ENCODE data around the gene CUX1. TPM values are rescaled to one million over a fixed set of nuclear protein-coding genes. Genes with fewer than 3 reads are reported as not detected.
A peak's percentile ranks its signal among the peaks of the same experiment; 100 is the strongest.

The CUX1 gene
- total RNA-seq, 1 experiment from 2014 or later = 53.5 TPM

DNA sequence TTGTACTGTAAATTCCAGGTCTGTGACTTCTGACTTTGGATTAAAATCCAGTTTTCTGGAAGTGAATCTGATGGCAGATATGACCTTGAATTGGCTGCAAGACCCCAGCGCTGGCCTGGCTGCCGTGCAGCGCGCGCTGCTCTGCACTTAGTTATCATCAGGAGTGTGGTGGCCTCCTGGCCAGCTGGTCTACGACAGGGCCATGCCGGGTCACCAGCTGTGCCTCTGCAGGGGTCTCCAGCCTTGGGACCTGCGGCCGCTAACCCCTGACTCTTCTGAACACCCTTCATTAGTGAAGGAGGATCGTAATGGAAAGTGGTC, 278.5 kb downstream of the CUX1 start:
- Histone ChIP-seq H3K27ac (ENCODE audit: insufficient read length, low read depth, low read length) (no peak overlapping the region), H4K8ac (replicated peaks; ENCODE audit: insufficient read length, low read depth, low read length) (no peak overlapping the region), H4K20me1 (ENCODE audit: control insufficient read depth, insufficient read depth, insufficient read length) (no peaks in the 10 kb centered on the region), H3K23me2 (ENCODE audit: insufficient read length, low read depth, low read length, poor library complexity, severe bottlenecking) (no peaks in the 10 kb centered on the region), H3K18ac (ENCODE audit: insufficient read length, low read depth, low read length) (no peak overlapping the region), H3T11ph (ENCODE audit: low read length) (no peak overlapping the region), H2BK20ac (ENCODE audit: low read depth, low read length, poor library complexity, severe bottlenecking) (no peak overlapping the region), H3K4me2 (ENCODE audit: insufficient read depth, insufficient read length, low read length) (no peak overlapping the region), H3K9me3 (ENCODE audit: control insufficient read depth, low read depth, low read length) (no peaks in the 10 kb centered on the region), H3K79me1 (ENCODE audit: insufficient read depth, low read depth, low read length, poor library complexity, severe bottlenecking) (no peaks in the 10 kb centered on the region), H3K4ac (ENCODE audit: low read depth, low read length) (no peak overlapping the region), H4K91ac (ENCODE audit: insufficient read length, low read depth, low read length) (no peak overlapping the region), H2AFZ (ENCODE audit: low read length) (no peak overlapping the region), H3K56ac (ENCODE audit: insufficient read length, low read depth, low read length) (no peak overlapping the region), H2BK5ac (ENCODE audit: insufficient read length, low read length) (no peak overlapping the region), H3K4me1 (ENCODE audit: insufficient read depth, low read length) (no peaks in the 10 kb centered on the region), H3K14ac (ENCODE audit: insufficient read depth, low read length) (no peak overlapping the region), H3K23ac (ENCODE audit: insufficient read length, low read depth, low read length) (no peak overlapping the region), H4K5ac (ENCODE audit: insufficient read length, low read depth, low read length) (no peak overlapping the region), H3K27me3 (ENCODE audit: insufficient read depth, low read length) (no peaks in the 10 kb centered on the region; the same call in 1 of the 2 replicates), H2AK5ac (ENCODE audit: insufficient read length, low read length) (no peak overlapping the region), H2BK12ac (ENCODE audit: insufficient read length, low read depth, low read length) (no peak overlapping the region), H2BK15ac (ENCODE audit: low read depth, low read length) (no peak overlapping the region), H2BK120ac (ENCODE audit: low read depth, low read length, poor library complexity, severe bottlenecking) (no peak overlapping the region), H3K79me2 (ENCODE audit: insufficient read depth, low read length) (no peaks in the 10 kb centered on the region), H3K9ac (ENCODE audit: extremely low read depth, insufficient read length, low read length) (no peak overlapping the region)
- WGBS (ENCODE audit: extremely low coverage, insufficient read length, low lambda C conversion rate) = no CpG with 5 or more reads among the region's 10 CpGs
- DNase-seq = peak; percentile 18
- peaks cover 5 to 15% (median 6%) of the 10 kb centered on the region in 3 experiments; a peak in 6 of 7 replicates for H3K36me3 Mint-ChIP-seq (ENCODE audit: insufficient read depth in 1 of 3, low read depth in 3 of 3)
- TF ChIP-seq, protein P1, sequence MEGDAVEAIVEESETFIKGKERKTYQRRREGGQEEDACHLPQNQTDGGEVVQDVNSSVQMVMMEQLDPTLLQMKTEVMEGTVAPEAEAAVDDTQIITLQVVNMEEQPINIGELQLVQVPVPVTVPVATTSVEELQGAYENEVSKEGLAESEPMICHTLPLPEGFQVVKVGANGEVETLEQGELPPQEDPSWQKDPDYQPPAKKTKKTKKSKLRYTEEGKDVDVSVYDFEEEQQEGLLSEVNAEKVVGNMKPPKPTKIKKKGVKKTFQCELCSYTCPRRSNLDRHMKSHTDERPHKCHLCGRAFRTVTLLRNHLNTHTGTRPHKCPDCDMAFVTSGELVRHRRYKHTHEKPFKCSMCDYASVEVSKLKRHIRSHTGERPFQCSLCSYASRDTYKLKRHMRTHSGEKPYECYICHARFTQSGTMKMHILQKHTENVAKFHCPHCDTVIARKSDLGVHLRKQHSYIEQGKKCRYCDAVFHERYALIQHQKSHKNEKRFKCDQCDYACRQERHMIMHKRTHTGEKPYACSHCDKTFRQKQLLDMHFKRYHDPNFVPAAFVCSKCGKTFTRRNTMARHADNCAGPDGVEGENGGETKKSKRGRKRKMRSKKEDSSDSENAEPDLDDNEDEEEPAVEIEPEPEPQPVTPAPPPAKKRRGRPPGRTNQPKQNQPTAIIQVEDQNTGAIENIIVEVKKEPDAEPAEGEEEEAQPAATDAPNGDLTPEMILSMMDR (conservative IDR thresholded peaks at IDR 0.05) = no peak
- H3K27me3 Mint-ChIP-seq (ENCODE audit: low read depth) = no peaks in the 10 kb centered on the region
- peaks cover 34 to 44% of the 10 kb centered on the region in 2 experiments for H3K4me1 Mint-ChIP-seq
- H3K4me3 Mint-ChIP-seq = no peak overlapping the region
- no peaks in the 10 kb centered on the region; a peak in 1 of 5 replicates for H3K9me3 Mint-ChIP-seq
- peak overlapping the region in 1 of 3 experiments; percentile 90; a peak in 2 of 7 replicates for H3K27ac Mint-ChIP-seq

Measured in H9 (cell line).